GF-D8 (cell line): ENCODE measurements around the gene TMEM30A.

ENCODE experiments used
- DNase-seq: peaks from one replicate; lab custom pipeline; 2025; lab: John Stamatoyannopoulos, UW

TMEM30A gene

GRCh38 chr6:75262716-75263400 is 21.7 kb downstream of the TMEM30A start:
- DNase-seq: no peak

DNA sequence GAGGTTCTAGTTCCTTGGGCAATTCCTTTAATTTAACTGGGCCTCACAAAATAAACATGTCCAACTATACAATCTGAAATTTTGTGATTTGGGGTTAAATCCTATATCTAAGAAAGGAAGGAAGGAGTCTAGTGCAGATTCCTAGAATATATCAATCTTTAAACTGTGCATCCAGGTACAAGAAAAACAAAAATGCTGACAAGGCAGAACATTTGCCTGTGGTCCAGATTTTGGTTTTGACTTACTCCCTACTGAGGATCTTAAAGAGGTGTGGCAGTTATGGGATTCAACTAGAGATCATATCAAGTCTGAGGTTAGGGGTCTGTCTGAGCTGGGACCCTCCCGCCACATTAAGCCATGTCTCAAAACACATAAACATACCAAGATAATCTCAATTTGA is 23.3 kb downstream of the TMEM30A start:
- no peak for DNase-seq

- DNase-seq: no peak
Observed at GRCh38 chr6:75257343-75258087, 27.1 kb downstream of the TMEM30A start.

DNA sequence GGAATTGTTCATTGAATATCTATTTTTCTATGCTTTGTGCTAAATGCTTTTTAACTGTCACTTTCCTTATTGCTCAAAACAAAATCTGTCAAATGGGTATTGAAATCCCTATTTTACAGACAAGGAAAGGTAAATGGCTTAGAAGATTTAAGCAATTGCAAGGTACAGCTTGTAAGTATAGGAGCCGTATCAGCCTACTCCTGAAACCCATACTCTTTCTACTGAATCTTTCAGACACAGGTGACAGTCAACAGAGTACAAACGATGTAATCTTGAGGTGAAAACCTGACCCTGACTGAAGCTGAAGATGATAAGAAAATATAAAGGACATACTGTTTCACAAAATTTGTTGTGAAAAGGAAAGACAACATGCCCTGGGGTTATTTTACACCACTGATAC is 34.0 kb downstream of the TMEM30A start:
- DNase-seq: no peak

GRCh38 chr6:75249837-75250236 is 34.8 kb downstream of the TMEM30A start:
- DNase-seq: no peak

DNA sequence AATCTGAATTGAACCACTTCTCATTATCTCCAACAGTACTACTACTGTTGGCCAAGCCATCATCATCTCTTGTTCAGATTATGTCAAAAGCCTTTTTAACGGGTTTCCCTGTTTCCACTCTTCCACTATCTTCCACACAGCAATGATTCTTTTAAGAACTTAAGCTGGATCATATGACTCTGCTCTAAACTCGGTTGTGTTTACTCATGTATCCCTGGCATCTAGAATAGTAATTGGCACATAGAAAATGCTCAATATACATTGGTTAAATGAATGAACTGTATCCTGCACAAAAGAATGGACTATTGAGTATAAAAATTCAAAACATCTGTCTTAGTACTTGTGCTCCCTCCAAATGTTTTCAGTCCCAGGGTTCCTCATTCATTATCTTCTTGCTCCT is 38.2 kb downstream of the TMEM30A start:
- no peak for DNase-seq

DNA sequence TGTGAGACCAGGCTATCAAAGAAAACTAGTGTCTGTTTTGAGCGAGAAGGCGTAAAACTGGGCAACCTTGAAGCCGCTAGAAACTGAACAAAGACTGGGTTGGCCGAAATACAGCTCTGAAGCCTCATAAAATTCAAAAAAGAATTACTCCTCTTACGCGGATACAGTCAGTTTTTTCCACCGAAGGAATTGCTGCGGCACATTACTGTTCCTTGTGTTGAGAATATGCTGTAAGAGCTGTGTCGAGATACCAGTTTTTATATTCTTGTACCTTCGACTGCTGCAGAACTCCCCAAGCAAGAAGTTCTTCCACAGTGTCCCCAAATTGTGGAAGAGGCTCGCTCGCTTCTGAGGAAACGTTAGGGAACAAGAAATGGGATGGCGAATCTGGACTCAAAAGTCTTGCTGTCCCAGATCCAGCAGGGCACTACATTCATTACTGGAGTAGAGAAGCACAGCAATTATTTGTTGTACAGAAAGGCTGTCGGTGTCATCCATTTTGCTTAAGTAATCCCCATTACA is 40.5 kb downstream of the TMEM30A start:
- no peak for DNase-seq

DNA sequence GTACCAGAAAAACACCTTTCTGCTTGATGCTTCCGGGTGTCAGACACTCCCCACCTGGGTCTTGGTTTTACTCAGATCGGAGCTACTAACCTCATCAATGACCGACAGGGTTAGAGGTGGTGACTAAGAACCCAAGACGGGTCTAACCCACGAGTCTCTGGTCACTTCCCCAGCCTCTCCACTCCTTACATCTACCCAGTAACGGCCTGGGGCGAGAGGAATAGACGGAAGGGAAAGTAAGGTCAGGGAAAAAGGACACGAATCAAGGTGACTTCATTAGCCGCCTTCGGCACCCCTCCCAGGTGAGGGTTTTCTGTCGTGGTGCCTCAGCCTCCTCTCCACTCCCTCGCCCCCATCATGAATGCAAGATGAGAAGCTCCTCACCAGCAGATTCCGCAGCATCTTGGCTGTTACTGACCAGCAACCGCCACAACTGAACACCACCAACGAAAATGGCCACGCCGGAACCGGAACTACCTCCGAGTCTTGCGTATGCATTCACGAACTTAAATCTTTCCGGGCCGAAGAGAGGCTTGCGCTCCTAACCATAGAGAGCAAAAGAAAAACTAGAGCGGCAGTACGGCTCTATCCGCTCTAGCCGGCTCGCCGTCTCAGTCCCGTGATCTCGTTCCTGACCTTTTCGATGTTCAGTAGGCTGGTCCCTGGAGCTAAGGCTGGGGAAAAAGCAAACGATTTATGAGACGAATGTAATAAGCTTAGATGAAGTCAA is 41.1 kb downstream of the TMEM30A start, which contains the start of gene COX7A2:
Gene COX7A2, minus strand, starts transcription at position 469 of the 730 bp plus-strand sequence. Its CDS starts 67 bp downstream, at position 402.
- DNase-seq: peak; percentile 95

DNA sequence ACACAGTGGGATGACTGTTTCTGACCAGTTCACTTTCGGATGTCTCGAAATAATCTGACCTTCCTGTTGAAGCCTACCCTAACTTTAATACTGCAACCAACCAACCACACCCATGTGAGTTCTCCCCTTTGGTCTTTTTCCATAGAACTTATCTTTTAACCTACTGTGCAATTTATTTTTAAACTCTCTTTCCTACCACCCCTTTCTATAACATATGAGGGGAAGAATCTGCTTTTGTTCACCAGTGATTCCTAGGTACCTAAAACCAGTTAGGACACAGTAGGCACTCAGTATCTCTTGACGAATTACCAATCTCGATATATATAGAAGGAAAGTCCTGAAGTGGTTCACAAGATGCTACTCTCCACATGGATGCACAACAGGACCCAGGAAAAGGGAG is 48.0 kb downstream of the TMEM30A start:
- DNase-seq: no peak

GRCh38 chr6:75235271-75235670 is 49.3 kb downstream of the TMEM30A start:
- no peak for DNase-seq

GRCh38 chr6:75234126-75234865 is 50.3 kb downstream of the TMEM30A start:
- DNase-seq: no peak

GRCh38 chr6:75233092-75233615 is 51.4 kb downstream of the TMEM30A start:
- DNase-seq: no peak

DNA sequence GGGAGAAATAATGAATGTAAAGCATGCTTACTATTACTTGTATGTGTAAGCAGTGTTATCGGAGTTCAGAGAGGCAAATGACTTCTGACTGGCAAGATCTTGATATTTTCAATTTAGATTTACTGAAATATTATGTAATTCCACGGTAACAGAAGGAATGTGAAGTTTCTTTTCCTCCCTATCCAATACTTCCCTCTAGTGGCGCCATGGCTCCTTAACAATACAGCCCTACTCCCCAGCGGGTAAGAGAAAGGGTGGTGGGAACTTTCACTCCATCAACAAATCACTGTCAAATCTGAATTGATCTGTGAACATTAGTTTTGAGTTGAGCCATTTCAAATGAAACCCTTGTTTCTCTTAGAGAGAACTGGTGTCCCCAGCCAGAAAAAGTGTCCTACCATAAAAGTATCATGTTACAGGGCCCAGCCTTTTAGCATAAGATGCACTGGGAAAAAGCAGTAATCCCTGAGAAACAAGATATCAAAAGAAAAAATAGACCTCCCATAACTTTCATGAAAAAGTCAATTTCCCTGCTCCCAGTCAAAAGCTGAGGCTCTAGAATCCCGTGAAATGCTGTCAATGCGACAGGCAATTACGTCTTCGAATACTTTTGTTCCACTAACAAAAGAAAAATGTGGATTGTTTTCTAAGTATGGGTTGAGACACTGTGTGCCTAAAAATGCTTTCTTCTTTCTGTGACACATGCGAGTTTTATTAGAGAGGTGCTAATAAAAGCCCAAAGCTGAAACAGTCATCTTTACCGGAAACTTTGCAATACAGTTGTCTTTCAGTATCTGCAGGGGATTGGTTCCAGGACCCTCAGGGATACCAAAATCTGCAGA is 53.9 kb downstream of the TMEM30A start:
- DNase-seq: no peak

DNA sequence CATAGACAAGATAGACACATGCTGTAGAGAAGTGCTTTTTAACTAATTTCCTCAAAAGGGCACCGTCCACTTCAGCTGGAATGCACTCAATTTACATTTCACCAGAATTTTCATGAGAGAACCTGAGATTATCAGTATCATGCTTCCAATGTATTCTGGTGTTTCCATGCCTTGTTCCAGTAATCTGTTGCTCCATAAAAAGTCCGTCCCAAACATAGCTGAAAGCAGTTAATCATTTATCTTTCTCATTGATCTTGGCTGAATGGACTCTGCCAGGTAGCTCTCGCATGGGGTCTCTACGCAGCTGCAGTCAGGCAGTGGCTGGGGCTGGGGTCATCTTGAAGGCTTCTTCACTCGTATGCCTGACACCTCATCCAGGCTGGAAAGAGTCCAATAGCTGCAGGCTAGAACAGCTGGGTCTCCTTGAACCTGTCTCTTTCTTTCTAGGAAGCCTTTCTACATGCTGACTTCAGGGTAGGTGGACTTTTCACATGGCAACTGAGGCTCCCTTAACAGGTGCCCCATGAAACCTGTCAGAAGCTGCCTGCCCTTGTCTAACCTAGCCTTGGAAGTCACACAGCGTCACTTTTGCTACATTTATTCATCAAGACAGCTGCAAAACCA is 60.2 kb downstream of the TMEM30A start:
- DNase-seq: no peak

DNA sequence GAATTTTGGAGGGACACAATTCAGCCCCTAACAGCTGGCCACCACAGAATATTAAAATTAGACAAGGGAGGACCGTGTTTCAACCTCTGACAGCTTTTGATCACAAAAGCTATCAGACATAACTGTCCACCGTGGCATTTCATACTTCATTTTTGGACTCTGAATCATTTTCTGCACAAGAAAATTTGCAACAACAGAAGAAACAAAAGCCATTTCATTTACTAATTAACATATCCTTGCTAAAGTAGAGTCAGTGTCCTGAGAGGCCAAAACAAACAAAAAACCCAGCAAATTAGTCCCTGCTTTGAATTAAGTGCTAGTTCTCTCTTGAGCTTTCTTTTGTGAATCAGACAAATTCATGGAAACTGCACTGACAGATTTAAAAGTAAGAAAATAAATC is 61.2 kb downstream of the TMEM30A start:
- DNase-seq: no peak

GRCh38 chr6:75222261-75222660 is 62.3 kb downstream of the TMEM30A start:
- no peak for DNase-seq

- DNase-seq: no peak
Observed at GRCh38 chr6:75221116-75221515, 63.5 kb downstream of the TMEM30A start.

DNA sequence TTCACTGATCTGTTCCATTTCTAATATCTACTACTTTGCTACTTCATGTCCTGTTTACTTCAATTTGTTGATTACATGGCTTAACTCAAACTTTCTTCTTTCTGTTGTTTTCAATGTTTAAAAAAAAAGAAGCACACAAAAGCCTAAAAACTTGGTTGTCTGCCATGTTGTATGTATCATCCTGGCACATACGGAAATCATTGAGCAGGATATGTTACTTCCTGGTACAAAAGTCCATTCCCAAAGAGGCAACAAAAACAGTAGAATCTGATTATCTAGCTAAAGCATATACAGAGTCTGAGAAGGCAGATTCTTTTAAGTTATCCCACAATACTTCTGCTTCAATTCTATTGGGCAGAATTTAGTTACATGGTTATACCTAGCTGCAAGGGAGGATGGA is 64.2 kb downstream of the TMEM30A start:
- no peak for DNase-seq

DNA sequence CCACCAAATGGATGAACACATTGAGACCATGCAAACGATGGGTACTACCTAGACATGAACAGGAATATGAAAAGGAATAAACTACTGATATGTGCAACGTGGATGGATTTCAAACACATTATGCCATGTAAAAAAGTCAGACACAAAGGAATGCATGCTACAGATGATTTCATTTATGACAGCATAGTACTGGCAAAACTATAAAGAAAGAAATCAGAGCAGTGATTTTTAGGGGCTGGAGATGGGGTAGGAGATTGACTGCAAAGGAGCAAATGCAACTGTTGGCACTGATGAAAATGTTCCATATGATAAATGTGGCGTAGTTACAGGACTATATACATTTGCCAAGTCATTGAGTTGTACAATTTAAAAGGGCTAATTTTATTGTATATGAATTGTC is 65.3 kb downstream of the TMEM30A start:
- DNase-seq: no peak

DNA sequence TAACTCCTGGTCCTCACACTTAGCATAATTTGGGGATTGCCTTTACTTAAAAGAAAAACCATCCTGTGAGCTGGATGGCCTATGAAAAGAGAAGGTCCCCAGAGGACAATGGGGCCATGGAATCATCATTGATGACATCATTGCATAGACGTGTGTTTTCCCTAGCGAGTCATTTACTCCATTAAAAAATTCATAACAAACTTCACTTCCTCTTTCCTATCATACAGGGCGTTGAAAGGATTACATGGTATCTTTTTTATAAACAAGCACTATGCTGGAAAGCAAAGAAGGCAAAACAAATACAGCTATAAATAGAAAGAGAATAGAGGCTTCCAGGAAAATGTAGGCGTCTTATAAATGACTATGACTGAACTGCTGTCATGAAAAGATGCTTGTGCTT is 67.4 kb downstream of the TMEM30A start:
- DNase-seq: no peak
